Astrocyte (in vitro differentiated cells and primary cell): Measurements from ENCODE around the gene OR51I2. TPM values are rescaled to one million over a fixed set of nuclear protein-coding genes. Genes with fewer than 3 reads are reported as not detected.

Source experiments
- DNase-seq: peaks from one replicate; pipeline ENCODE4 v3.0.0-alpha.2; 2010; ENCODE audit warnings: low read depth
- FAIRE-seq: peaks from 2 replicates; lab custom pipeline; 2011; peaks lifted over from hg19 to GRCh38; lab: Jason Lieb, UNC
- H2AFZ ChIP-seq: 2 replicates; pipeline ENCODE4 v1.6.0; 2012; ENCODE audit warnings: low read depth, low read length, inconsistent platforms
- H3K27ac ChIP-seq: 2 replicates; pipeline ENCODE4 v1.5.1; 2011; ENCODE audit warnings: low read depth, low read length, inconsistent platforms
- H3K27me3 ChIP-seq: 2 replicates; pipeline ENCODE4 v1.6.0; 2011; ENCODE audit warnings: low read length, inconsistent platforms; ENCODE audit not compliant: insufficient read depth
- H3K36me3 ChIP-seq: 2 replicates; pipeline ENCODE4 v1.5.1; 2011; ENCODE audit warnings: low read length, inconsistent platforms; ENCODE audit not compliant: insufficient read depth
- H3K4me1 ChIP-seq: 2 replicates; pipeline ENCODE4 v1.5.1; 2011; ENCODE audit warnings: low read length, inconsistent platforms; ENCODE audit not compliant: insufficient read depth
- H3K4me2 ChIP-seq: 2 replicates; pipeline ENCODE4 v1.6.0; 2012; ENCODE audit warnings: low read length, inconsistent platforms
- H3K4me3 ChIP-seq: 2 replicates; pipeline ENCODE4 v1.5.1; 2011; ENCODE audit warnings: low read depth, mild to moderate bottlenecking, low read length, inconsistent platforms; ENCODE audit not compliant: insufficient read depth
- H3K79me2 ChIP-seq: 2 replicates; pipeline ENCODE4 v1.6.0; 2012; ENCODE audit warnings: mild to moderate bottlenecking, low read length, inconsistent platforms; ENCODE audit not compliant: insufficient read depth
- H3K9ac ChIP-seq: 2 replicates; pipeline ENCODE4 v1.6.0; 2012; ENCODE audit warnings: mild to moderate bottlenecking, low read length, inconsistent platforms
- H3K9me3 ChIP-seq: 2 replicates; pipeline ENCODE4 v1.5.1; 2012; ENCODE audit warnings: low read depth, mild to moderate bottlenecking, low read length, inconsistent platforms; ENCODE audit not compliant: insufficient read depth
- H4K20me1 ChIP-seq: 2 replicates; pipeline ENCODE4 v1.6.0; 2012; ENCODE audit warnings: low read length, inconsistent platforms; ENCODE audit not compliant: insufficient read depth
- H3K27ac Mint-ChIP-seq: one replicate; pipeline ENCODE4 v1.8.0; 2021; ENCODE audit warnings: mild to moderate bottlenecking, mixed read lengths; ENCODE audit not compliant: unreplicated experiment
- H3K27me3 Mint-ChIP-seq: one replicate; pipeline ENCODE4 v1.8.0; 2021; ENCODE audit warnings: low read depth, mixed read lengths; ENCODE audit not compliant: unreplicated experiment
- H3K36me3 Mint-ChIP-seq: one replicate; pipeline ENCODE4 v1.8.0; 2021; ENCODE audit warnings: low read depth, mixed read lengths; ENCODE audit not compliant: unreplicated experiment
- H3K4me1 Mint-ChIP-seq: one replicate; pipeline ENCODE4 v1.8.0; 2021; ENCODE audit warnings: low read depth, mixed read lengths; ENCODE audit not compliant: unreplicated experiment
- H3K4me3 Mint-ChIP-seq: one replicate; pipeline ENCODE4 v1.8.0; 2021; ENCODE audit warnings: mild to moderate bottlenecking, moderate library complexity, mixed read lengths; ENCODE audit not compliant: unreplicated experiment
- H3K9me3 Mint-ChIP-seq: one replicate; pipeline ENCODE4 v1.8.0; 2021; ENCODE audit warnings: mild to moderate bottlenecking, mixed read lengths; ENCODE audit not compliant: unreplicated experiment
- EZH2 ChIP-seq: IDR thresholded peaks from 2 replicates; pipeline ENCODE4 v1.6.1; 2012; ENCODE audit warnings: mild to moderate bottlenecking, low read length, inconsistent platforms; ENCODE audit not compliant: insufficient read depth
- total RNA-seq: library from RNA; stranded (reverse); gene quantifications from 2 replicates; pipeline ENCODE4 v1.2.1, GENCODE V29; 2021
- TF ChIP-seq, protein P1 (sequence below): IDR thresholded peaks from 2 replicates; pipeline ENCODE4 v1.5.1; 2011; ENCODE audit warnings: low read depth, mild to moderate bottlenecking, inconsistent platforms, low read length, moderate library complexity; ENCODE audit not compliant: insufficient read depth

Gene OR51I2
- total RNA-seq, 1 donor from 2014 or later = not detected

- H3K79me2 ChIP-seq = no peaks in the 10 kb centered on the region
- no peak for TF ChIP-seq EZH2
- TF ChIP-seq, protein P1, sequence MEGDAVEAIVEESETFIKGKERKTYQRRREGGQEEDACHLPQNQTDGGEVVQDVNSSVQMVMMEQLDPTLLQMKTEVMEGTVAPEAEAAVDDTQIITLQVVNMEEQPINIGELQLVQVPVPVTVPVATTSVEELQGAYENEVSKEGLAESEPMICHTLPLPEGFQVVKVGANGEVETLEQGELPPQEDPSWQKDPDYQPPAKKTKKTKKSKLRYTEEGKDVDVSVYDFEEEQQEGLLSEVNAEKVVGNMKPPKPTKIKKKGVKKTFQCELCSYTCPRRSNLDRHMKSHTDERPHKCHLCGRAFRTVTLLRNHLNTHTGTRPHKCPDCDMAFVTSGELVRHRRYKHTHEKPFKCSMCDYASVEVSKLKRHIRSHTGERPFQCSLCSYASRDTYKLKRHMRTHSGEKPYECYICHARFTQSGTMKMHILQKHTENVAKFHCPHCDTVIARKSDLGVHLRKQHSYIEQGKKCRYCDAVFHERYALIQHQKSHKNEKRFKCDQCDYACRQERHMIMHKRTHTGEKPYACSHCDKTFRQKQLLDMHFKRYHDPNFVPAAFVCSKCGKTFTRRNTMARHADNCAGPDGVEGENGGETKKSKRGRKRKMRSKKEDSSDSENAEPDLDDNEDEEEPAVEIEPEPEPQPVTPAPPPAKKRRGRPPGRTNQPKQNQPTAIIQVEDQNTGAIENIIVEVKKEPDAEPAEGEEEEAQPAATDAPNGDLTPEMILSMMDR = no peak
- H3K36me3 Mint-ChIP-seq = no peaks in the 10 kb centered on the region
- no peaks in the 10 kb centered on the region for H3K27me3 ChIP-seq
- no peak for FAIRE-seq
- H3K4me3 Mint-ChIP-seq = no peak overlapping the region
- no peaks in the 10 kb centered on the region for H3K4me1 ChIP-seq
- no peak overlapping the region for H3K4me3 ChIP-seq
- no peaks in the 10 kb centered on the region for H3K4me1 Mint-ChIP-seq
- H3K9ac ChIP-seq = no peak overlapping the region
- H3K27me3 Mint-ChIP-seq = peaks cover 3% of the 10 kb centered on the region
- no peak overlapping the region for H3K27ac Mint-ChIP-seq
- no peak for DNase-seq
- no peaks in the 10 kb centered on the region for H3K9me3 ChIP-seq
- no peak overlapping the region for H2AFZ ChIP-seq
- H3K9me3 Mint-ChIP-seq = no peaks in the 10 kb centered on the region
- no peak overlapping the region for H3K4me2 ChIP-seq
- H4K20me1 ChIP-seq = no peaks in the 10 kb centered on the region
- H3K36me3 ChIP-seq = no peaks in the 10 kb centered on the region
- no peak overlapping the region for H3K27ac ChIP-seq
Measured at GRCh38 chr11:5467527-5467926, 18.4 kb downstream of the OR51I2 start.

DNA sequence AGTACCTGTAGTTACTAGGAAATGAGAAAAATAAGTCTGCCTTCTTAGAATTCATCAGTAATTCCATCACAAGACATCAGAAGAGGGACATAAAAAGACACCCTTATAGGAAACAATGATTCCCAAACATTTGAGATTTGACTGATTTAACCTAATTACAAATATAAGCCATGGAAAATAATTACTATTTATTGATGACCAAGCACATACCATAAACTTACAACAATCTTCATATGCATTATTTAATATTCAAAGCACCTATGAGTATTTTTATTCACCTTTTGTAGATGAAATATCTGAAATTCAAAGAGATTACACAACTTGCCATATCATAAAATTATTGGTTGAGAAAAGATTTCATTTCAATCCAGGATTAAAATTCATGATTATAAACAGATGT lies 24.8 kb downstream of the OR51I2 start:
- Mint-ChIP-seq H3K4me3 (no peak overlapping the region), H3K4me1 (no peaks in the 10 kb centered on the region), H3K9me3 (no peaks in the 10 kb centered on the region), H3K27me3 (peaks cover 3% of the 10 kb centered on the region), H3K27ac (no peak overlapping the region), H3K36me3 (no peaks in the 10 kb centered on the region)
- TF ChIP-seq, protein P1 = no peak
- TF ChIP-seq EZH2 = no peak
- H3K4me2 ChIP-seq = no peak overlapping the region
- FAIRE-seq (no peak), DNase-seq (no peak)
- H3K27me3 ChIP-seq = no peaks in the 10 kb centered on the region
- no peak overlapping the region for H2AFZ ChIP-seq
- no peaks in the 10 kb centered on the region for H3K4me1 ChIP-seq
- no peaks in the 10 kb centered on the region for H3K36me3 ChIP-seq
- no peak overlapping the region for H3K9ac ChIP-seq
- H3K4me3 ChIP-seq = no peak overlapping the region
- no peaks in the 10 kb centered on the region for H3K9me3 ChIP-seq
- no peaks in the 10 kb centered on the region for H3K79me2 ChIP-seq
- H3K27ac ChIP-seq = no peak overlapping the region
- H4K20me1 ChIP-seq = no peaks in the 10 kb centered on the region

DNA sequence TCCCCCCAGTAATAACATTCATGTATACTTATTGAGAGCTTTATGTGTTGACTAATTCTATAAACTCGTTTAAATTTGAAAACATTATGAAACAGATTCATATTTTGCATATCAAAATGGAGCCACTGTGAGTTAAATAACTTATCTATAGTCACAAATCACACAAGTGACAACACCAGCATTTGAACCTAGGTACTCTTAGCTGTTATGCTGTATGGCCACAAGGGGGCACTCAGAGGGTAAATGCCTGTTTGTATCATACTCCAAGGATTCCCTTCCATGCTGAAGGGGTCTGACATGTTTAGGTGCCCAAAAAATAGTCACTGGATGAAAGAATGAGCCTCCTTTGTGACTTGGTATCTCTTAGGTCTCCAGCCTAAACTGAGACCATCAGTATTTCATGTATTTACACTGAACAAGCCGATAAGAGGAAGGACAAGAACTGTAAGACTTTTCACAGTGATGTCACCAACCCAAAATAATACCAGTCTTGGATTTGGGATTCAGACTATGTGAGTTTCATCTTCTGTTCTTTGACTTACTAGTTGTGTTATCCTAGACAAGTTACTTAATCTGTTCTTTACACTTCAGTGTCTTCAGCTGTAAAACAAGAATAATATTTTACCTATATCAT lies 27.2 kb downstream of the OR51I2 start:
- no peaks in the 10 kb centered on the region for H3K79me2 ChIP-seq
- no peak overlapping the region for H3K27ac Mint-ChIP-seq
- TF ChIP-seq, protein P1 = peak; percentile 89
- no peak for TF ChIP-seq EZH2
- no peaks in the 10 kb centered on the region for H3K36me3 Mint-ChIP-seq
- H4K20me1 ChIP-seq = no peaks in the 10 kb centered on the region
- no peak overlapping the region for H2AFZ ChIP-seq
- peaks cover 3% of the 10 kb centered on the region for H3K27me3 Mint-ChIP-seq
- no peak overlapping the region for H3K27ac ChIP-seq
- H3K4me2 ChIP-seq = no peak overlapping the region
- H3K9me3 Mint-ChIP-seq = peaks cover 3% of the 10 kb centered on the region
- no peaks in the 10 kb centered on the region for H3K9me3 ChIP-seq
- FAIRE-seq (peak; percentile 9), DNase-seq (peak; percentile 13)
- no peak overlapping the region for H3K4me3 Mint-ChIP-seq
- no peak overlapping the region for H3K9ac ChIP-seq
- no peaks in the 10 kb centered on the region for H3K4me1 ChIP-seq
- no peaks in the 10 kb centered on the region for H3K36me3 ChIP-seq
- H3K27me3 ChIP-seq = no peaks in the 10 kb centered on the region
- H3K4me3 ChIP-seq = no peak overlapping the region
- H3K4me1 Mint-ChIP-seq = no peaks in the 10 kb centered on the region
